HepG2 (cell line): ENCODE data around the gene ZXDC. TPM values are rescaled to one million over a fixed set of nuclear protein-coding genes. Genes with fewer than 3 reads are reported as not detected.
A peak's percentile ranks its signal among the peaks of the same experiment; 100 is the strongest.

ENCODE experiments used
- ATF6 ChIP-seq: sonication (generic); formaldehyde crosslinking; conservative IDR thresholded peaks from 2 replicates; pipeline ENCODE4 v1.4.0; 2020; ENCODE audit warnings: missing genetic modification reagents
- ETV5 ChIP-seq: IDR thresholded peaks from 2 replicates; pipeline ENCODE4 v1.6.1; 2018; ENCODE audit warnings: missing biosample characterization, missing genetic modification reagents, inconsistent platforms, borderline replicate concordance
- FOXO1 ChIP-seq: sonication (generic); formaldehyde crosslinking; IDR thresholded peaks from 2 replicates; pipeline ENCODE4 v1.4.0; 2020; ENCODE audit warnings: missing genetic modification reagents
- HNRNPLL ChIP-seq: fragments of 200-400 bp; formaldehyde crosslinking; IDR thresholded peaks from 2 replicates; pipeline ENCODE4 v1.6.1; 2017; ENCODE audit warnings: mild to moderate bottlenecking, low read depth, low read length; ENCODE audit not compliant: poor library complexity, severe bottlenecking
- HNRNPUL1 ChIP-seq: fragments of 200-400 bp; formaldehyde crosslinking; IDR thresholded peaks from 2 replicates; pipeline ENCODE4 v1.6.1; 2017; ENCODE audit warnings: low read depth, mild to moderate bottlenecking, low read length, moderate library complexity
- IRF2 ChIP-seq: IDR thresholded peaks from 2 replicates; pipeline ENCODE4 v1.6.1; 2018; ENCODE audit warnings: missing genetic modification reagents, missing compliant biosample characterization
- KDM5A ChIP-seq: fragments of 200-600 bp; sonication (generic); IDR thresholded peaks from 2 replicates; pipeline ENCODE4 v1.7.0; 2018; ENCODE audit warnings: antibody characterized with exemption, mild to moderate bottlenecking, low read length, borderline replicate concordance
- PAXIP1 ChIP-seq: sonication (generic); formaldehyde crosslinking; conservative IDR thresholded peaks from 2 replicates; pipeline ENCODE4 v1.4.0; 2020; ENCODE audit warnings: mild to moderate bottlenecking, missing genetic modification reagents, moderate library complexity
- PHB2 ChIP-seq: fragments of 450-650 bp; IDR thresholded peaks from 2 replicates; pipeline ENCODE4 v1.6.1; 2018; ENCODE audit not compliant: partially characterized antibody
- SP5 ChIP-seq: IDR thresholded peaks from 2 replicates; pipeline ENCODE4 v1.6.1; 2016; ENCODE audit warnings: low read depth, borderline replicate concordance
- THYN1 ChIP-seq: sonication (generic); formaldehyde crosslinking; IDR thresholded peaks from 2 replicates; pipeline ENCODE4 v1.8.1; 2023; ENCODE audit warnings: low read depth, mild to moderate bottlenecking, moderate library complexity, missing genetic modification reagents, borderline replicate concordance
- ZNF253 ChIP-seq: sonication (generic); formaldehyde crosslinking; IDR thresholded peaks from 2 replicates; pipeline ENCODE4 v1.8.0; 2022; ENCODE audit warnings: mild to moderate bottlenecking, missing genetic modification reagents, borderline replicate concordance
- ZNF296 ChIP-seq: sonication (generic); formaldehyde crosslinking; conservative IDR thresholded peaks from 2 replicates; pipeline ENCODE4 v1.5.0; 2020; ENCODE audit warnings: mild to moderate bottlenecking, missing genetic modification reagents
- ZNF414 ChIP-seq: sonication (generic); formaldehyde crosslinking; IDR thresholded peaks from 2 replicates; pipeline ENCODE4 v1.5.0; 2020; ENCODE audit warnings: missing genetic modification reagents
- ZNF567 ChIP-seq: sonication (generic); formaldehyde crosslinking; IDR thresholded peaks from 2 replicates; pipeline ENCODE4 v1.8.1; 2023; ENCODE audit warnings: mild to moderate bottlenecking, missing genetic modification reagents, borderline replicate concordance
- ZNF747 ChIP-seq: sonication (generic); formaldehyde crosslinking; IDR thresholded peaks from 2 replicates; pipeline ENCODE4 v1.8.1; 2023; ENCODE audit warnings: missing genetic modification reagents, mild to moderate bottlenecking, borderline replicate concordance
- ZNF776 ChIP-seq: sonication (generic); formaldehyde crosslinking; IDR thresholded peaks from 2 replicates; pipeline ENCODE4 v1.4.0; 2020; ENCODE audit warnings: mild to moderate bottlenecking, missing genetic modification reagents
- polyA plus RNA-seq, 8 experiments: library from polyadenylated mRNA; depleted of rRNA in 3 of 8; stranded (reverse) in 7 of 8; unstranded in 1 of 8; fragments of >200 nt; fragmentation: Illumina TruSeq in 4 of 8; extraction: Trizol in 4 of 8; gene quantifications; 2 replicates each; pipeline versions ENCODE4 v1.2.1 to v1.2.3, GENCODE V29; 2011 to 2016; ENCODE audit warnings: low read depth in 4 of 8, missing spikeins in 1 of 8, mixed read lengths in 1 of 8; ENCODE audit not compliant: insufficient read depth in 1 of 8
- total RNA-seq, 5 experiments: library from RNA; depleted of rRNA; stranded (reverse); fragments of >200 nt; fragmentation: Illumina TruSeq; extraction: Trizol; gene quantifications; 2 replicates each; pipeline ENCODE4 v1.2.3, GENCODE V29; 2016; ENCODE audit warnings: low read depth in 1 of 5
- TF ChIP-seq, protein P1 (sequence below): fragments of 450-650 bp; IDR thresholded peaks from 2 replicates; pipeline ENCODE4 v1.6.1; 2016
- TF ChIP-seq, protein P2 (sequence below): sonication (generic); formaldehyde crosslinking; IDR thresholded peaks from 2 replicates; pipeline ENCODE4 v1.4.0; 2020; ENCODE audit warnings: missing genetic modification reagents

The ZXDC gene
- total and polyA plus RNA-seq, 2 of the 13 experiments (the other 11 are each of a cell fraction or from before 2014, with no cell fraction given) = 17.6 to 21.2 TPM

GRCh38 chr3:126419886-126420786, 55.6 kb downstream of the ZXDC start (continued):
- TF ChIP-seq KDM5A (no peak), THYN1 (CRISPR knock-in tag) (no peak), ZNF414 (no peak), SP5 (CRISPR knock-in tag) (no peak), FOXO1 (CRISPR knock-in tag) (no peak), ZNF747 (CRISPR knock-in tag) (no peak), ZNF567 (no peak), PAXIP1 (CRISPR knock-in tag) (peak; percentile 62), IRF2 (CRISPR knock-in tag) (no peak), PHB2 (no peak), ZNF253 (no peak), ZNF296 (no peak), ZNF776 (CRISPR knock-in tag) (no peak), ATF6 (no peak), HNRNPUL1 (no peak), ETV5 (CRISPR knock-in tag) (peak; percentile 81; the same call in 1 of the 2 replicates), HNRNPLL (no peak)
- TF ChIP-seq, protein P1, sequence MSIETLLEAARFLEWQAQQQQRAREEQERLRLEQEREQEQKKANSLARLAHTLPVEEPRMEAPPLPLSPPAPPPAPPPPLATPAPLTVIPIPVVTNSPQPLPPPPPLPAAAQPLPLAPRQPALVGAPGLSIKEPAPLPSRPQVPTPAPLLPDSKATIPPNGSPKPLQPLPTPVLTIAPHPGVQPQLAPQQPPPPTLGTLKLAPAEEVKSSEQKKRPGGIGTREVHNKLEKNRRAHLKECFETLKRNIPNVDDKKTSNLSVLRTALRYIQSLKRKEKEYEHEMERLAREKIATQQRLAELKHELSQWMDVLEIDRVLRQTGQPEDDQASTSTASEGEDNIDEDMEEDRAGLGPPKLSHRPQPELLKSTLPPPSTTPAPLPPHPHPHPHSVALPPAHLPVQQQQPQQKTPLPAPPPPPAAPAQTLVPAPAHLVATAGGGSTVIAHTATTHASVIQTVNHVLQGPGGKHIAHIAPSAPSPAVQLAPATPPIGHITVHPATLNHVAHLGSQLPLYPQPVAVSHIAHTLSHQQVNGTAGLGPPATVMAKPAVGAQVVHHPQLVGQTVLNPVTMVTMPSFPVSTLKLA = no peak
- TF ChIP-seq, protein P2, sequence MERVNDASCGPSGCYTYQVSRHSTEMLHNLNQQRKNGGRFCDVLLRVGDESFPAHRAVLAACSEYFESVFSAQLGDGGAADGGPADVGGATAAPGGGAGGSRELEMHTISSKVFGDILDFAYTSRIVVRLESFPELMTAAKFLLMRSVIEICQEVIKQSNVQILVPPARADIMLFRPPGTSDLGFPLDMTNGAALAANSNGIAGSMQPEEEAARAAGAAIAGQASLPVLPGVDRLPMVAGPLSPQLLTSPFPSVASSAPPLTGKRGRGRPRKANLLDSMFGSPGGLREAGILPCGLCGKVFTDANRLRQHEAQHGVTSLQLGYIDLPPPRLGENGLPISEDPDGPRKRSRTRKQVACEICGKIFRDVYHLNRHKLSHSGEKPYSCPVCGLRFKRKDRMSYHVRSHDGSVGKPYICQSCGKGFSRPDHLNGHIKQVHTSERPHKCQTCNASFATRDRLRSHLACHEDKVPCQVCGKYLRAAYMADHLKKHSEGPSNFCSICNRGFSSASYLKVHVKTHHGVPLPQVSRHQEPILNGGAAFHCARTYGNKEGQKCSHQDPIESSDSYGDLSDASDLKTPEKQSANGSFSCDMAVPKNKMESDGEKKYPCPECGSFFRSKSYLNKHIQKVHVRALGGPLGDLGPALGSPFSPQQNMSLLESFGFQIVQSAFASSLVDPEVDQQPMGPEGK (CRISPR knock-in tag) = peak; percentile 70
